Measurements from ENCODE around the gene NTM. TPM values are rescaled to one million over a fixed set of nuclear protein-coding genes. Genes with fewer than 3 reads are reported as not detected.
A peak's percentile ranks its signal among the peaks of the same experiment; 100 is the strongest.

Gene NTM
- total and polyA plus RNA-seq, 2 experiments from 2014 or later = 25.9 to 49.0 TPM

- Histone ChIP-seq H3K27me3 (replicated peaks; ENCODE audit: insufficient read depth) (peaks cover 42% of the 10 kb centered on the region), H3K9me3 (ENCODE audit: low read depth) (no peaks in the 10 kb centered on the region), H3K79me2 (ENCODE audit: insufficient read depth) (no peaks in the 10 kb centered on the region), H3K4me1 (ENCODE audit: insufficient read depth) (no peaks in the 10 kb centered on the region), H2AFZ (no peak overlapping the region), H3K9ac (no peak overlapping the region), H3K27ac (no peak overlapping the region), H3K36me3 (ENCODE audit: low read depth) (no peaks in the 10 kb centered on the region), H3K4me2 (ENCODE audit: unreplicated experiment) (no peak overlapping the region), H4K20me1 (ENCODE audit: insufficient read depth) (no peaks in the 10 kb centered on the region), H3K4me3 (no peak overlapping the region), H3K9me2 (ENCODE audit: insufficient read depth) (no peaks in the 10 kb centered on the region), H3F3A (ENCODE audit: insufficient read depth) (no peaks in the 10 kb centered on the region)
- in situ Hi-C loops (cut with MboI) = no loop called here
- no peak for TF ChIP-seq EZH2phosphoT487 (IDR thresholded peaks at IDR 0.05; ENCODE audit: insufficient read depth, low read depth)
- TF ChIP-seq EZH2 (IDR thresholded peaks at IDR 0.05; ENCODE audit: insufficient read depth, poor library complexity, severe bottlenecking) = no peak
- 10 to 19% methylated on average over 4 of the region's 4 CpGs for WGBS, 2 experiments (ENCODE audit: low coverage in 1 of 2, low lambda C conversion rate in 2 of 2, missing lambda C conversion rate in 2 of 2)
- DNase-seq = no peak
These were observed 201.2 kb downstream of the NTM start for GRCh38 chr11:131571571-131571970.

- DNase-seq = no peak
- Histone ChIP-seq H3K79me2 (ENCODE audit: insufficient read depth) (no peaks in the 10 kb centered on the region), H3K9me2 (ENCODE audit: insufficient read depth) (no peaks in the 10 kb centered on the region), H3K27ac (no peak overlapping the region), H3K4me2 (ENCODE audit: unreplicated experiment) (no peak overlapping the region), H3K4me1 (ENCODE audit: insufficient read depth) (no peaks in the 10 kb centered on the region), H3K4me3 (no peak overlapping the region), H3K9me3 (ENCODE audit: low read depth) (no peaks in the 10 kb centered on the region), H3K9ac (no peak overlapping the region), H3F3A (ENCODE audit: insufficient read depth) (no peaks in the 10 kb centered on the region), H4K20me1 (ENCODE audit: insufficient read depth) (no peaks in the 10 kb centered on the region), H3K36me3 (ENCODE audit: low read depth) (no peaks in the 10 kb centered on the region), H3K27me3 (replicated peaks; ENCODE audit: insufficient read depth) (peaks cover 33% of the 10 kb centered on the region), H2AFZ (no peak overlapping the region)
- in situ Hi-C loops (cut with MboI) = no loop called here
- TF ChIP-seq EZH2 (IDR thresholded peaks at IDR 0.05; ENCODE audit: insufficient read depth, poor library complexity, severe bottlenecking) (no peak), EZH2phosphoT487 (IDR thresholded peaks at IDR 0.05; ENCODE audit: insufficient read depth, low read depth) (no peak)
- 33 to 38% methylated on average over 7 of the region's 7 CpGs for WGBS, 2 experiments (ENCODE audit: low coverage in 1 of 2, low lambda C conversion rate in 2 of 2, missing lambda C conversion rate in 2 of 2)
These were observed 202.0 kb downstream of the NTM start for GRCh38 chr11:131572423-131572822.

- Histone ChIP-seq H3K4me2 (ENCODE audit: unreplicated experiment) (peak overlapping the region; percentile 42), H3K9ac (no peak overlapping the region), H4K20me1 (ENCODE audit: insufficient read depth) (no peaks in the 10 kb centered on the region), H3K27me3 (replicated peaks; ENCODE audit: insufficient read depth) (no peaks in the 10 kb centered on the region; the same call in 1 of the 2 replicates), H3K9me3 (ENCODE audit: low read depth) (no peaks in the 10 kb centered on the region), H3K9me2 (ENCODE audit: insufficient read depth) (no peaks in the 10 kb centered on the region), H3K4me3 (no peak overlapping the region), H3F3A (ENCODE audit: insufficient read depth) (peaks cover 26% of the 10 kb centered on the region), H3K36me3 (ENCODE audit: low read depth) (no peaks in the 10 kb centered on the region), H3K4me1 (ENCODE audit: insufficient read depth) (peaks cover 35% of the 10 kb centered on the region), H3K79me2 (ENCODE audit: insufficient read depth) (no peaks in the 10 kb centered on the region), H3K27ac (peak overlapping the region; percentile 79), H2AFZ (peak overlapping the region; percentile 29)
- DNase-seq = peak; percentile 95
- TF ChIP-seq EZH2phosphoT487 (IDR thresholded peaks at IDR 0.05; ENCODE audit: insufficient read depth, low read depth) (peak; percentile 74; the same call in 1 of the 2 replicates), EZH2 (IDR thresholded peaks at IDR 0.05; ENCODE audit: insufficient read depth, poor library complexity, severe bottlenecking) (no peak)
- in situ Hi-C loops (cut with MboI) = no loop called here
- WGBS, 2 experiments (ENCODE audit: low coverage in 1 of 2, low lambda C conversion rate in 2 of 2, missing lambda C conversion rate in 2 of 2) = 19 to 20% methylated on average over 7 of the region's 7 CpGs
These were observed 209.5 kb downstream of the NTM start for GRCh38 chr11:131579932-131580387.

GRCh38 chr11:131580476-131580875, 210.1 kb downstream of the NTM start:
- Histone ChIP-seq H2AFZ (peak overlapping the region; percentile 60; the same call in 1 of the 2 replicates), H3K27ac (peak overlapping the region; percentile 79), H3K27me3 (replicated peaks; ENCODE audit: insufficient read depth) (no peaks in the 10 kb centered on the region), H3K4me1 (ENCODE audit: insufficient read depth) (peaks cover 35% of the 10 kb centered on the region), H3K9me2 (ENCODE audit: insufficient read depth) (no peaks in the 10 kb centered on the region), H3K79me2 (ENCODE audit: insufficient read depth) (no peaks in the 10 kb centered on the region), H4K20me1 (ENCODE audit: insufficient read depth) (no peaks in the 10 kb centered on the region), H3K9me3 (ENCODE audit: low read depth) (no peaks in the 10 kb centered on the region), H3F3A (ENCODE audit: insufficient read depth) (peaks cover 26% of the 10 kb centered on the region), H3K9ac (no peak overlapping the region), H3K4me2 (ENCODE audit: unreplicated experiment) (peak overlapping the region; percentile 42), H3K4me3 (no peak overlapping the region), H3K36me3 (ENCODE audit: low read depth) (no peaks in the 10 kb centered on the region)
- TF ChIP-seq EZH2phosphoT487 (IDR thresholded peaks at IDR 0.05; ENCODE audit: insufficient read depth, low read depth) (no peak), EZH2 (IDR thresholded peaks at IDR 0.05; ENCODE audit: insufficient read depth, poor library complexity, severe bottlenecking) (no peak)
- WGBS, 2 experiments (ENCODE audit: low coverage in 1 of 2, low lambda C conversion rate in 2 of 2, missing lambda C conversion rate in 2 of 2) = 31 to 34% methylated on average over 4 of the region's 4 CpGs
- in situ Hi-C loops (cut with MboI) = no loop called here
- DNase-seq = peak; percentile 72

All from GM23248 (cell line).